GM12801 (cell line): ENCODE data around the gene BRAP.

Experiments used
- TF ChIP-seq, protein P1 (sequence below): IDR thresholded peaks from one replicate; pipeline ENCODE4 v1.5.1; 2011; ENCODE audit warnings: control low read depth; ENCODE audit not compliant: insufficient read length; ENCODE audit errors: extremely low read depth

Gene BRAP

GRCh38 chr12:111656016-111656415, 29.7 kb downstream of the BRAP start:
- TF ChIP-seq, protein P1, sequence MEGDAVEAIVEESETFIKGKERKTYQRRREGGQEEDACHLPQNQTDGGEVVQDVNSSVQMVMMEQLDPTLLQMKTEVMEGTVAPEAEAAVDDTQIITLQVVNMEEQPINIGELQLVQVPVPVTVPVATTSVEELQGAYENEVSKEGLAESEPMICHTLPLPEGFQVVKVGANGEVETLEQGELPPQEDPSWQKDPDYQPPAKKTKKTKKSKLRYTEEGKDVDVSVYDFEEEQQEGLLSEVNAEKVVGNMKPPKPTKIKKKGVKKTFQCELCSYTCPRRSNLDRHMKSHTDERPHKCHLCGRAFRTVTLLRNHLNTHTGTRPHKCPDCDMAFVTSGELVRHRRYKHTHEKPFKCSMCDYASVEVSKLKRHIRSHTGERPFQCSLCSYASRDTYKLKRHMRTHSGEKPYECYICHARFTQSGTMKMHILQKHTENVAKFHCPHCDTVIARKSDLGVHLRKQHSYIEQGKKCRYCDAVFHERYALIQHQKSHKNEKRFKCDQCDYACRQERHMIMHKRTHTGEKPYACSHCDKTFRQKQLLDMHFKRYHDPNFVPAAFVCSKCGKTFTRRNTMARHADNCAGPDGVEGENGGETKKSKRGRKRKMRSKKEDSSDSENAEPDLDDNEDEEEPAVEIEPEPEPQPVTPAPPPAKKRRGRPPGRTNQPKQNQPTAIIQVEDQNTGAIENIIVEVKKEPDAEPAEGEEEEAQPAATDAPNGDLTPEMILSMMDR = no peak

GRCh38 chr12:111655356-111655755, 30.4 kb downstream of the BRAP start:
- TF ChIP-seq, protein P1 = no peak

GRCh38 chr12:111653596-111653995, 32.2 kb downstream of the BRAP start:
- TF ChIP-seq, protein P1 = no peak

- TF ChIP-seq, protein P1 = no peak
Observed at GRCh38 chr12:111650912-111651311, 34.8 kb downstream of the BRAP start.

GRCh38 chr12:111645433-111645832, 40.3 kb downstream of the BRAP start:
- TF ChIP-seq, protein P1 = no peak

- TF ChIP-seq, protein P1 = no peak
Observed at GRCh38 chr12:111643427-111643826, 42.3 kb downstream of the BRAP start.

DNA sequence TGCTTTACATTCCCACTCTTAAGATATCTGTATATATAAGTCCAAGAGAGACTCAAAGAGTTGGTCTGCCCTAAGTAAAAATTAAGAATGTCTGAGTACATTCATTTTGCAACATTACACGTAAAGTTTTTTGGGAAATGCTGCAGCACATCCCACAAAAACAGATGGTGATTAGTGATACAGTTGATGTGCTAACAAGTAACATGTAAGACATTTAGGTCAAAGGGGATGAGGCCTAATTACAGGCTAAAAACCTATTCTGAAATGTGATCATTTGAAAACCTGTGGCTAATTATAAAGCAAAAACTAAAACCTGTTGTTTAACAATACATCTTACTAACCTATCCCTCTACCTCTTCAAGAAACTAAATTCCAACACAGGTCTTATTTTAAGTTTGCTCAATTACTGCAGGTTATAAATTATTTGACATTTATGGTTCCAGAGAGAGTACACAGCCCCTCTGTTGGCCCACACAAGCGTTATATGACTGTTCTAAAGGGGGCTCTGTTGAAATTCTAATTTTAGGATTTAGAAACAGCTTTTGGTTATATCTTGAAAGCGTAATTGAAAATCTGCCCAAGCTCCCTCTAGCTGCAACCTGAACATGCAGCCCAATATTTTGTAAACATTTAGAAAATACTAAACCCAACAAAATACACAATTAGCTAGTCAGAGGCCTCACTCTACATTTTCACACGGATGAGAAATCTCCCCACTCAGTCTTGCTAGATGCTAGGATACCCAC, 42.9 kb downstream of the BRAP start:
- TF ChIP-seq, protein P1 = no peak
